B cell (primary cell): ENCODE measurements around the gene GRID2. TPM values are rescaled to one million over a fixed set of nuclear protein-coding genes. Genes with fewer than 3 reads are reported as not detected.

ENCODE experiments used
- ATAC-seq: fragments of 200-7000 bp; cut with Tn5 transposase; one replicate; pipeline ENCODE4 v1.10.0; 2021; ENCODE audit warnings: low read depth, mild to moderate bottlenecking, moderate number of reproducible peaks, moderate library complexity
- CTCF ChIA-PET: fragments of 350-600 bp; sonication (Branson Sonifier 250); formaldehyde crosslinking; loops from one replicate; lab custom pipeline; 2021; ENCODE audit warnings: antibody characterized with exemption, inconsistent platforms; lab: Charles Lee
- POLR2A ChIA-PET: fragments of 350-600 bp; sonication (Branson Sonifier 250); formaldehyde crosslinking; loops from one replicate; lab custom pipeline; 2021; ENCODE audit warnings: antibody characterized with exemption; lab: Charles Lee
- DNase-seq: peaks from one replicate; pipeline ENCODE4 v3.0.0; 2013
- H2AFZ ChIP-seq: 2 replicates; pipeline ENCODE4 v1.6.1; 2012; ENCODE audit warnings: mild to moderate bottlenecking, low read depth, low read length; ENCODE audit not compliant: insufficient read depth, poor library complexity, severe bottlenecking
- H3K27ac ChIP-seq, 2 donors: 1 replicate in 1 of 2; 2 replicates in 1 of 2; pipeline ENCODE4 v1.5.1; 2012 to 2013; ENCODE audit warnings: low read length in 2 of 2, mild to moderate bottlenecking in 2 of 2, moderate library complexity in 1 of 2
- H3K27me3 ChIP-seq, 4 experiments: fragments of 200-600 bp in 1 of 4; sonication (generic) in 1 of 4; replicated peaks in 1 of 4; 1 replicate in 2 of 4; 2 replicates in 2 of 4; pipeline versions ENCODE4 v1.6.1 to v1.7.0; 2013 to 2016; ENCODE audit warnings: low read length in 3 of 4, mild to moderate bottlenecking in 2 of 4, mixed read lengths in 1 of 4, moderate library complexity in 1 of 4; ENCODE audit not compliant: insufficient read depth in 4 of 4, control insufficient read depth in 3 of 4; ENCODE audit errors: control extremely low read depth in 1 of 4
- H3K36me3 ChIP-seq, 2 experiments: replicated peaks in 1 of 2; 1 replicate in 1 of 2; 2 replicates in 1 of 2; pipeline versions ENCODE4 v1.6.1 to v1.7.1; 2013; ENCODE audit warnings: low read length in 1 of 2; ENCODE audit not compliant: insufficient read depth in 2 of 2, control insufficient read depth in 1 of 2; ENCODE audit errors: control extremely low read depth in 1 of 2, extremely low read depth in 1 of 2
- H3K4me1 ChIP-seq, 2 donors: fragments of 200-600 bp in 1 of 2; sonication (generic) in 1 of 2; 1 replicate in 1 of 2; 2 replicates in 1 of 2; pipeline versions ENCODE4 v1.5.1 to v1.6.1; 2013 to 2017; ENCODE audit warnings: low read length in 2 of 2; ENCODE audit not compliant: control insufficient read depth in 2 of 2, insufficient read depth in 2 of 2
- H3K4me2 ChIP-seq: replicated peaks from 2 replicates; pipeline ENCODE3; 2012; ENCODE audit warnings: mild to moderate bottlenecking, low read depth, low read length; ENCODE audit not compliant: poor library complexity, severe bottlenecking
- H3K4me3 ChIP-seq, 5 experiments: fragments of 200-600 bp in 1 of 5; sonication (generic) in 1 of 5; 1 replicate in 3 of 5; 2 replicates in 2 of 5; pipeline versions ENCODE4 v1.5.1 to v1.7.0; 2011 to 2016; ENCODE audit warnings: low read length in 4 of 5, mild to moderate bottlenecking in 4 of 5, low read depth in 2 of 5, control low read depth in 1 of 5, moderate library complexity in 1 of 5; ENCODE audit not compliant: insufficient read depth in 1 of 5; ENCODE audit errors: control extremely low read depth in 1 of 5, extremely low read depth in 1 of 5
- H3K79me2 ChIP-seq: fragments of 200-600 bp; sonication (generic); one replicate; pipeline ENCODE4 v1.6.0; 2016; ENCODE audit warnings: low read length; ENCODE audit not compliant: control insufficient read depth, insufficient read depth
- H3K9ac ChIP-seq: fragments of 200-600 bp; sonication (generic); 2 replicates; pipeline ENCODE4 v1.6.1; 2017; ENCODE audit warnings: mild to moderate bottlenecking, low read length, moderate library complexity
- H3K9me3 ChIP-seq, 3 donors: one replicate each; pipeline versions ENCODE4 v1.6.1 to v1.7.1; 2013; ENCODE audit warnings: low read length in 2 of 3; ENCODE audit not compliant: control insufficient read depth in 2 of 3, insufficient read depth in 1 of 3; ENCODE audit errors: control extremely low read depth in 1 of 3
- H4K20me1 ChIP-seq: 2 replicates; pipeline ENCODE4 v1.6.0; 2012; ENCODE audit warnings: mild to moderate bottlenecking, low read length; ENCODE audit not compliant: insufficient read depth, control insufficient read depth, poor library complexity, severe bottlenecking
- H3K27ac Mint-ChIP-seq: one replicate; pipeline ENCODE4 v1.8.0; 2021; ENCODE audit warnings: mixed read lengths
- H3K27me3 Mint-ChIP-seq: one replicate; pipeline ENCODE4 v1.8.0; 2021; ENCODE audit warnings: mixed read lengths
- H3K4me1 Mint-ChIP-seq: one replicate; pipeline ENCODE4 v1.8.0; 2021; ENCODE audit warnings: mixed read lengths
- H3K4me3 Mint-ChIP-seq: one replicate; pipeline ENCODE4 v1.8.0; 2021; ENCODE audit warnings: mixed read lengths
- H3K9me3 Mint-ChIP-seq: one replicate; pipeline ENCODE4 v1.8.0; 2022; ENCODE audit warnings: mixed read lengths; ENCODE audit not compliant: insufficient read depth
- CTCF ChIP-seq: fragments of 200-600 bp; IDR thresholded peaks from one replicate; pipeline ENCODE4 v1.8.0; 2022; ENCODE audit warnings: antibody characterized with exemption, mild to moderate bottlenecking
- EZH2 ChIP-seq: IDR thresholded peaks from 2 replicates; pipeline ENCODE4 v1.6.1; 2012; ENCODE audit warnings: borderline replicate concordance, low read depth, mild to moderate bottlenecking, moderate library complexity, low read length; ENCODE audit not compliant: insufficient read depth, poor library complexity, severe bottlenecking
- WGBS: methylation state at CpG from one replicate; pipeline ENCODE4 v1.1.5; 2013; ENCODE audit warnings: missing lambda C conversion rate; ENCODE audit not compliant: insufficient coverage; 5-methylcytosine and 5-hydroxymethylcytosine counted together
- intact Hi-C: fragments of 100-400 bp; cut with micrococcal nuclease; formaldehyde crosslinking; loops from one replicate; pipeline ENCODE4 v1.10.0; 2022
- polyA plus RNA-seq: library from polyadenylated mRNA; depleted of rRNA; stranded (reverse); fragments of >200 nt; gene quantifications from 2 replicates; pipeline ENCODE4 v1.2.3, GENCODE V29; 2012
- total RNA-seq, 2 donors: library from RNA; stranded (reverse); fragments of 120-200 nt in 1 of 2; gene quantifications; 1 replicate in 1 of 2; 2 replicates in 1 of 2; pipeline versions ENCODE4 v1.2.3 to v1.2.4, GENCODE V29; 2013 to 2022

GRID2 gene
- total and polyA plus RNA-seq, 2 donors (not counting 1 experiment from before 2014, with no cell fraction given): not detected

DNA sequence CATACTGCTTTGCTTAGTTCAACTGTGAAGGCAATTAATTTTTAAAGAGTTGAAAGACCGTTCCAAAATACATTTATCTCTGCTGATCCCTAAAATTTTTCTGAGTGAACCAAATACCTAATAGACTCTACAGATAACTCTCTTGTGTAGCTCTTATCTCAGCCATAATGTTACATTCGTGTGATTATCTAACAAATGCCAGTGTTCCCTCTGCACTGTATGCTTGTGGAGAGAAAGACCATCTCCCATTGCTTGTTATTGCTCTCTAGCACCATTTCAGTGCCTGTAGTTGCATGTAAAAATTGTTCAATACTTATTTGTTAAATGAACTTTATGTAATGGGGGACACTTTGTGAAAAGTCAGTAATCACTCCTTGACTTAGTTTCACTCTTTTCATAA, 1443.5 kb downstream of the GRID2 start:
- no peak overlapping the region for H3K4me3 ChIP-seq
- no CpG with 5 or more reads among the region's 2 CpGs for WGBS

More for the DNA sequence above, 1443.5 kb downstream of the GRID2 start:
- Mint-ChIP-seq H3K4me1 (peaks cover 15% of the 10 kb centered on the region), H3K4me3 (no peak overlapping the region), H3K9me3 (no peaks in the 10 kb centered on the region), H3K27ac (no peak overlapping the region), H3K27me3 (no peaks in the 10 kb centered on the region)
- Histone ChIP-seq H3K79me2 (no peaks in the 10 kb centered on the region), H3K4me2 (no peak overlapping the region), H2AFZ (no peak overlapping the region), H4K20me1 (no peaks in the 10 kb centered on the region), H3K4me1 (peaks cover 0 to 4% of the 10 kb centered on the region in 2 donors), H3K9ac (no peak overlapping the region), H3K9me3 (no peaks in the 10 kb centered on the region), H3K27me3 (no peaks in the 10 kb centered on the region), H3K27ac (no peak overlapping the region), H3K36me3 (no peaks in the 10 kb centered on the region)
- TF ChIP-seq CTCF: no peak
- no peak for TF ChIP-seq EZH2
- intact Hi-C loops: no loop called here
- ATAC-seq: no peak
- ChIA-PET POLR2A (no interaction called here), CTCF (no interaction called here)
- DNase-seq: no peak
